SJSA1 (cell line): ENCODE measurements around the gene AFTPH. TPM values are rescaled to one million over a fixed set of nuclear protein-coding genes. Genes with fewer than 3 reads are reported as not detected.

Source experiments
- DNase-seq, 2 experiments: peaks; one replicate each; pipeline ENCODE4 v3.0.0-alpha.2; 2015 to 2020; ENCODE audit warnings: low spot score in 2 of 2, low read depth in 1 of 2
- H3K27ac ChIP-seq: fragments of 250-450 bp; sonication (Bioruptor Pico); 2 replicates; pipeline ENCODE4 v1.5.1; 2020; ENCODE audit warnings: mild to moderate bottlenecking, moderate library complexity
- H3K27me3 ChIP-seq: fragments of 250-450 bp; sonication (Bioruptor Pico); replicated peaks from 2 replicates; pipeline ENCODE4 v1.5.1; 2020; ENCODE audit warnings: mild to moderate bottlenecking, moderate library complexity
- H3K36me3 ChIP-seq: fragments of 250-450 bp; sonication (Bioruptor Pico); 2 replicates; pipeline ENCODE4 v1.5.1; 2020; ENCODE audit warnings: mild to moderate bottlenecking
- H3K4me1 ChIP-seq: fragments of 250-450 bp; sonication (Bioruptor Pico); replicated peaks from 2 replicates; pipeline ENCODE4 v1.6.1; 2021; ENCODE audit warnings: mild to moderate bottlenecking
- H3K4me3 ChIP-seq: fragments of 250-450 bp; sonication (Bioruptor Pico); 2 replicates; pipeline ENCODE4 v1.5.1; 2020; ENCODE audit warnings: mild to moderate bottlenecking
- H3K9me3 ChIP-seq: fragments of 250-450 bp; sonication (Bioruptor Pico); replicated peaks from 2 replicates; pipeline ENCODE4 v1.5.1; 2020; ENCODE audit warnings: mild to moderate bottlenecking
- total RNA-seq: library from RNA; depleted of rRNA; stranded (reverse); fragments of >200 nt; shearing (Covaris generic); gene quantifications from 2 replicates; pipeline ENCODE4 v1.2.3, GENCODE V29; 2014

The AFTPH gene
- total RNA-seq, 1 experiment from 2014 or later = 24.4 TPM

DNA sequence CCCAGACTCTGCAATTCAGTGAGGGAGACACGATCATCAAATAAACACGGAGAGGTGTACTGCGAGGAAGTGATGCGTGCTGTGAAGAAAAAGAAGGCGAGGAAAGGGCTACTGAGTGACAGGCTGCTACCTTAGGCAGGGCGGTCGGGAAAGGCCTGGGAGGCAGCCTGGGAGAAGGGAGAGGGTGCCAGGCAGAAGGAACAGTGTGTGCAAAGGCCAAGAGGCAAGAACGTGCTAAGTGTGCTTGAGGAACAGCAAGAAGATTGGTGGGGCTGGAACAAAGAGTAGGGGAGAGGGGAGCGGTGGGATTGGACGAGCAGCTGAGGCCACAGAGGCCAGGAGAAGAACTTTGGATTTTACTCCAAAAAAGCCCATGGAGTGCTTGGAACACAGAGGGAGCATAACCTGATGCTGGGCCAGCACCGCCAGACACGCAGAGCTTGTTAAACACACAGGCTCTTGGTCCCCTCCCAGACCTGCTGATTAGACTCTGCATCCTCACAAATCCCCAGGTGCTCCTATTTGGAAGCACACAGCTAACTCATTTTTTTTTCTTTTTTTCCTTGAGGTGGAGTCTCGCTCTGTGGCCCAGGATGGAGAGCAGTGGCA is 99.2 kb downstream of the AFTPH start:
- no peaks in the 10 kb centered on the region; the same call in 1 of the 2 replicates for H3K9me3 ChIP-seq
- no peak overlapping the region for H3K27ac ChIP-seq
- no peak overlapping the region for H3K4me3 ChIP-seq
- H3K27me3 ChIP-seq = no peaks in the 10 kb centered on the region
- DNase-seq = peak in 1 of 2 experiments; percentile 8
- peaks cover 11% of the 10 kb centered on the region for H3K4me1 ChIP-seq
- no peaks in the 10 kb centered on the region for H3K36me3 ChIP-seq

GRCh38 chr2:64624108-64624610 is 100.0 kb downstream of the AFTPH start:
- Histone ChIP-seq H3K4me1 (peaks cover 11% of the 10 kb centered on the region), H3K36me3 (no peaks in the 10 kb centered on the region), H3K9me3 (no peaks in the 10 kb centered on the region; the same call in 1 of the 2 replicates), H3K27me3 (no peaks in the 10 kb centered on the region), H3K27ac (no peak overlapping the region), H3K4me3 (no peak overlapping the region)
- DNase-seq = no peak

GRCh38 chr2:64624862-64625261 is 100.7 kb downstream of the AFTPH start:
- Histone ChIP-seq H3K4me3 (no peak overlapping the region), H3K27ac (no peak overlapping the region), H3K9me3 (no peaks in the 10 kb centered on the region; the same call in 1 of the 2 replicates), H3K27me3 (no peaks in the 10 kb centered on the region), H3K4me1 (peaks cover 11% of the 10 kb centered on the region), H3K36me3 (no peaks in the 10 kb centered on the region; the same call in 1 of the 2 replicates)
- DNase-seq = no peak

- Histone ChIP-seq H3K27ac (no peak overlapping the region), H3K27me3 (no peaks in the 10 kb centered on the region), H3K9me3 (no peaks in the 10 kb centered on the region; the same call in 1 of the 2 replicates), H3K36me3 (peaks cover 3% of the 10 kb centered on the region), H3K4me1 (peaks cover 11% of the 10 kb centered on the region), H3K4me3 (no peak overlapping the region)
- DNase-seq = no peak
Measured at GRCh38 chr2:64625299-64626145, 101.4 kb downstream of the AFTPH start.

DNA sequence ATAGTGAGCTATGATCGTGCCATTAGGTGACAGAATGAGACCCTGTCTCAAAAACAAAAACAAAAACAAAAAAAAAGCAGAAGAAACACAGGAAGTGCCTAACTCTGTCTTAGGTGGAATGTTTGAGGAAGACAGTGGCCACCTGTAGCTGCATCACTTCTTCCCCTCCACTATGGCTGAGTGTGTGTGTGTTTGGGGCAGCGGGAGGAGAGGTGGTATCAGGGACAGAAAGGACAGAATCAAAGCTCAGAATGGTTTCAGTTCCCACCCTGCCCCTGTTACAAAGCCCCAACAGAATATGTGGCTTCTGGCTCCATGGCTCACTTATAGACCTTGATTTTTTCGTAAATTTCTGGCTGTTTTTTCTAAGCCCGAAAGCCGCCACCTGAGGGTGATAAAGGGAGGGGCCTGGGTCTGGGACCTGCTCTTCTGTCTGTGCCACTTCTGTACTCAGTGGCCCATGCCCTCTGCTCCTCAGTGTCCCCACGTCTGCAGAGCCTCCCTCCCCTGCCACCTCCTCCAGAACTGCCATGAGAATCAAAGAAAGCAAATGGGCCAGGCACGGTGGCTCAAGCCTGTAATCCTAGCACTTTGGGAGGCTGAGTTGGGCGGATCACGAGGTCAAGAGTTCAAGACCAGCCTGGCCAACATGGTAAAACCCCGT is 102.2 kb downstream of the AFTPH start:
- DNase-seq = no peak
- Histone ChIP-seq H3K36me3 (peaks cover 11% of the 10 kb centered on the region), H3K4me1 (peaks cover 11% of the 10 kb centered on the region), H3K9me3 (no peaks in the 10 kb centered on the region; the same call in 1 of the 2 replicates), H3K27me3 (no peaks in the 10 kb centered on the region), H3K4me3 (no peak overlapping the region), H3K27ac (no peak overlapping the region)

DNA sequence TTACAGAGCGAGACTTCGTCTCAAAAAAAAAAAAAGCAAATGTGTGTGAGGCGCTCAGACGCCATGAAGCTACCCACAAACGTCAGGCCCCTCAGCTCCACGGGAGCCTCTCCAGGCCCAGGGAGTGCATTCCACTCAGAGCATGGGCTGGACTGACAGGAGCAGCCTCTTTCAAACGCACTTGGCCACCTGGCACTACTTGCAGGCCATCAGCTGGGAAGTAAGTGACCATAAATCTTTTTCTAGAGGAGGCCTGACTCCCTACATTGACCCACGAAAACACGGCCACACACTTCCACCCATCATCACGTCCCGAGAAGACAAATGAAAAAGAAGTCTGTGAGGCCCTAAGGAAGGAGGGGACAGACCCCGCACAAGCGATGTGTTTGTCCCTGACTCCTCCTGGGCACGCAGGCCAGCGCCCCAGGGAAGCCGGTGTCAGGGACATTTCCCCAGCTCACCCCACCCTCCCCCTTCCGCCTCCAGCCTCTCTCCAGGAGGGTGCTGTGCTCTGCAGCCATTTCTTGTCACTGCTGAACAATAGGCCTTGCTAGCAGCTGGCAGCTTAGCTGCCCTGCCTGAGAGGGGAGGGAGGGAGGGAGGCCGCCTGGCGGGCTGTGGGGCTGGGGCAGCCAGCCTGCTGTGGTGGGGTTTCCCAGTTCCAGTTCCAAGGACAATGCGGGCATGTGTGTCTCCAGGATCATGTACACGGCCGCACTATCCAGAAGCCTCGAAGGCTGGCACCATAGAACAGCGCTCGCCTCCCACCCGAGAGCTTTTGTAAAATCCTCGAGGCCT is 103.0 kb downstream of the AFTPH start:
- Histone ChIP-seq H3K4me3 (no peak overlapping the region), H3K27ac (no peak overlapping the region), H3K4me1 (peaks cover 11% of the 10 kb centered on the region), H3K27me3 (no peaks in the 10 kb centered on the region), H3K36me3 (peaks cover 20% of the 10 kb centered on the region), H3K9me3 (no peaks in the 10 kb centered on the region; the same call in 1 of the 2 replicates)
- DNase-seq = no peak

- Histone ChIP-seq H3K4me3 (no peak overlapping the region), H3K9me3 (no peaks in the 10 kb centered on the region; the same call in 1 of the 2 replicates), H3K27me3 (no peaks in the 10 kb centered on the region), H3K4me1 (peaks cover 3% of the 10 kb centered on the region), H3K27ac (no peak overlapping the region), H3K36me3 (peaks cover 30% of the 10 kb centered on the region)
- DNase-seq = no peak
Measured at GRCh38 chr2:64627860-64628841, 104.0 kb downstream of the AFTPH start.

GRCh38 chr2:64629329-64629781 is 105.2 kb downstream of the AFTPH start:
- H3K9me3 ChIP-seq = no peaks in the 10 kb centered on the region; the same call in 1 of the 2 replicates
- H3K27ac ChIP-seq = no peak overlapping the region
- no peak for DNase-seq

GRCh38 chr2:64629875-64630274 is 105.7 kb downstream of the AFTPH start:
- no peaks in the 10 kb centered on the region; the same call in 1 of the 2 replicates for H3K9me3 ChIP-seq
- H3K27ac ChIP-seq = no peak overlapping the region
- H3K4me1 ChIP-seq = no peaks in the 10 kb centered on the region
- peaks cover 47% of the 10 kb centered on the region for H3K36me3 ChIP-seq
- no peaks in the 10 kb centered on the region for H3K27me3 ChIP-seq
- DNase-seq = no peak
- no peak overlapping the region for H3K4me3 ChIP-seq

More at GRCh38 chr2:64629329-64629781, 105.2 kb downstream of the AFTPH start:
- Histone ChIP-seq H3K27me3 (no peaks in the 10 kb centered on the region), H3K4me1 (no peaks in the 10 kb centered on the region), H3K36me3 (peaks cover 42% of the 10 kb centered on the region), H3K4me3 (no peak overlapping the region)

DNA sequence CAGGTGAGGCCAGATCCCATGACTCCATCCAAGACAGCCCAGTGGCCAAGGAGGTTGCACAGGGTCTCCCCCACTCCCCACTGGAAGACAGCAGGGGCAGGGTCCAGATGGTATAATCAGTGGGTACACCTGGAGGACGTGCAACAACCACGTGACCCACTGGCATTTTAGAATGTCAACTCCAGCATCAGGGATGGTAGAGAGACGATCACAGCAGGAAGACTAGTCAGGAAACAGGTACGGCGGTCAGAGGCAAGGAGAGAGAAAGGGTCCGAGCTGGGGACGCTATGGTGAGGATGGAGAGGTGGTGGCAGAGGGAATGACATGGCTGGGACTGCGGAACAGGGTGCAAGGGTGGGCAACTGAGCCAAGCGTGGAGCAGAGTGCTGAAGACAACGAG is 106.6 kb downstream of the AFTPH start:
- DNase-seq = no peak
- no peak overlapping the region for H3K27ac ChIP-seq
- no peaks in the 10 kb centered on the region for H3K27me3 ChIP-seq
- no peaks in the 10 kb centered on the region; the same call in 1 of the 2 replicates for H3K9me3 ChIP-seq
- H3K36me3 ChIP-seq = peaks cover 56% of the 10 kb centered on the region
- no peaks in the 10 kb centered on the region for H3K4me1 ChIP-seq
- H3K4me3 ChIP-seq = no peak overlapping the region

DNA sequence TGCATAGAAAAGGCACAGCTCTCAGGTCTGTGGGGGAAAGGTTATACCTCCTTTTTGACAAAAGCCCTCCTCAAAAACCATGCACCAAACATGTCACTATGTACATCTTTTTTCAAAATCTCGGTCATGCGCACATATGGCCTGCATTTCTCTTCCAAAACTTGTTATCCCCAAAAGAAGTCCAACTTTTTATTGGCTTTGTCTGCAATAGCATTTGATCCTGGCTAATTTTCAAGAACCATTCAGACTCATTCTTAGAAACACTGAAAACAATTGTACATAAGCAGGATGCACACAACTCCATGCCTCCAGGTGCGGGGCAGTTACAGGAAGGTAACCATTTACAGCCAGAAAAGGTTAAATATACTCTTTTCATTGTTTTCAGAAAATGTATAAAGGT is 107.6 kb downstream of the AFTPH start:
- Histone ChIP-seq H3K27me3 (no peaks in the 10 kb centered on the region), H3K36me3 (peaks cover 66% of the 10 kb centered on the region), H3K4me1 (no peaks in the 10 kb centered on the region), H3K9me3 (no peaks in the 10 kb centered on the region; the same call in 1 of the 2 replicates), H3K4me3 (no peak overlapping the region), H3K27ac (no peak overlapping the region)
- no peak for DNase-seq
